Activated CD4-positive, alpha-beta T cell treated with anti-CD3 and anti-CD28 coated beads, Interleukin-10, Interleukin-2, amounts not matched to agents 100 ng/mL and 50 ng/mL, durations not matched to agents 16 hours and 8 hours (primary cell): ENCODE measurements around the gene MIEF2.
"Not testable (repeated sequence)": the region's sequence is repeated elsewhere in the genome, so short reads cannot be mapped to it uniquely, and the experiment has no call there.

Source experiments
- DNase-seq: peaks from one replicate; pipeline ENCODE4 v3.0.0-alpha.2; 2020

MIEF2 gene

GRCh38 chr17:18257982-18258355, 2.5 kb upstream of the MIEF2 start:
- peak; percentile 64 for DNase-seq

- peak; percentile 52 for DNase-seq
These were observed 2.0 kb upstream of the MIEF2 start, which contains the start of gene FLII for GRCh38 chr17:18258356-18259038. Gene FLII, minus strand, starts transcription at chr17:18258738. Its CDS starts 48 bp downstream, at chr17:18258690.

- no peak for DNase-seq
These were observed 686 bp upstream of the MIEF2 start for GRCh38 chr17:18259621-18260331.

GRCh38 chr17:18261146-18261515, 669 bp downstream of the MIEF2 start:
- peak; percentile 23 for DNase-seq

GRCh38 chr17:18261659-18262058, 1.2 kb downstream of the MIEF2 start:
- no peak for DNase-seq

- DNase-seq: no peak
These were observed 1.6 kb downstream of the MIEF2 start for GRCh38 chr17:18262111-18262510.

GRCh38 chr17:18262641-18263040, 2.2 kb downstream of the MIEF2 start:
- no peak for DNase-seq

- no peak for DNase-seq
These were observed 3.6 kb downstream of the MIEF2 start for GRCh38 chr17:18263885-18264682.

GRCh38 chr17:18267366-18267765, 6.9 kb downstream of the MIEF2 start:
- no peak for DNase-seq

GRCh38 chr17:18267927-18268711, 7.7 kb downstream of the MIEF2 start:
- DNase-seq: peak; percentile 31

GRCh38 chr17:18270046-18270931, 9.8 kb downstream of the MIEF2 start:
- no peak for DNase-seq

GRCh38 chr17:18277076-18277475, 16.6 kb downstream of the MIEF2 start:
- no peak for DNase-seq

GRCh38 chr17:18278867-18279266, 18.4 kb downstream of the MIEF2 start:
- DNase-seq: no peak

GRCh38 chr17:18280249-18280648, 19.8 kb downstream of the MIEF2 start:
- no peak for DNase-seq

- no peak for DNase-seq
These were observed 20.4 kb downstream of the MIEF2 start for GRCh38 chr17:18280766-18281371.

- no peak for DNase-seq
These were observed 21.3 kb downstream of the MIEF2 start for GRCh38 chr17:18281788-18282187.

GRCh38 chr17:18285296-18285695, 24.8 kb downstream of the MIEF2 start:
- no peak for DNase-seq

- no peak for DNase-seq
These were observed 31.5 kb downstream of the MIEF2 start for GRCh38 chr17:18291718-18292540.

- DNase-seq: not testable (repeated sequence)
These were observed 37.6 kb downstream of the MIEF2 start for GRCh38 chr17:18298061-18298460.

GRCh38 chr17:18300725-18301480, 40.4 kb downstream of the MIEF2 start:
- DNase-seq: no peak
